Activated T-helper 1 cell treated with anti-CD3 and anti-CD28 coated beads, Interleukin-2, amount 50 U/mL, for 16 hours (primary cell): ENCODE measurements around the gene LMTK3.
"Not testable (repeated sequence)": the region's sequence is repeated elsewhere in the genome, so short reads cannot be mapped to it uniquely, and the experiment has no call there.

Experiments used
- DNase-seq, 2 donors: peaks; one replicate each; pipeline ENCODE4 v3.0.0-alpha.2; 2020; ENCODE audit warnings: low read depth in 1 of 2, low spot score in 1 of 2

Gene LMTK3

GRCh38 chr19:48489608-48490216 is 21.9 kb downstream of the LMTK3 start:
- peak; percentile 70 to 72 for DNase-seq

- not testable (repeated sequence) for DNase-seq
Measured at GRCh38 chr19:48488478-48488877, 23.2 kb downstream of the LMTK3 start.

- DNase-seq: no peak
Measured at GRCh38 chr19:48487948-48488347, 23.7 kb downstream of the LMTK3 start.

DNA sequence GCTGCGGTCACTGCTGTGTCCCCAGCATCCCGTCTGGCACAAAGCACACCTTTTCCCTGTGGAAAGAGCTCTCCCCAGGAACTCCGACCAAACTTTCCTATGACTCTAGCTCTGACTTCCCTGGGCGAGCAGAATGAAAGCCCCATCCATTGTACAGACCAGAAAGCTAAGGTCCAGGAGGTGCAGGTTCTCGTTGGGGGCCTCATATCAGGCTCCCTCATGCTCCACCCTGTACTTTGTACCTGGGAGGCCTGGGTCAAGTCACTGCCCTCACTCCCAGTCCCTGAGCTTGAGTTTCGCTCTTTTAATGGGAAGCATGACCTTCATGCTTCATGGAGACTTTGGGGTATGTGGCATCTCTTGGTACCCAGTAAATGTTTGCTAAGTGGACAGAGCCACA is 24.1 kb downstream of the LMTK3 start:
- no peak for DNase-seq

- DNase-seq: not testable (repeated sequence)
Measured at GRCh38 chr19:48486706-48487105, 24.9 kb downstream of the LMTK3 start.

DNA sequence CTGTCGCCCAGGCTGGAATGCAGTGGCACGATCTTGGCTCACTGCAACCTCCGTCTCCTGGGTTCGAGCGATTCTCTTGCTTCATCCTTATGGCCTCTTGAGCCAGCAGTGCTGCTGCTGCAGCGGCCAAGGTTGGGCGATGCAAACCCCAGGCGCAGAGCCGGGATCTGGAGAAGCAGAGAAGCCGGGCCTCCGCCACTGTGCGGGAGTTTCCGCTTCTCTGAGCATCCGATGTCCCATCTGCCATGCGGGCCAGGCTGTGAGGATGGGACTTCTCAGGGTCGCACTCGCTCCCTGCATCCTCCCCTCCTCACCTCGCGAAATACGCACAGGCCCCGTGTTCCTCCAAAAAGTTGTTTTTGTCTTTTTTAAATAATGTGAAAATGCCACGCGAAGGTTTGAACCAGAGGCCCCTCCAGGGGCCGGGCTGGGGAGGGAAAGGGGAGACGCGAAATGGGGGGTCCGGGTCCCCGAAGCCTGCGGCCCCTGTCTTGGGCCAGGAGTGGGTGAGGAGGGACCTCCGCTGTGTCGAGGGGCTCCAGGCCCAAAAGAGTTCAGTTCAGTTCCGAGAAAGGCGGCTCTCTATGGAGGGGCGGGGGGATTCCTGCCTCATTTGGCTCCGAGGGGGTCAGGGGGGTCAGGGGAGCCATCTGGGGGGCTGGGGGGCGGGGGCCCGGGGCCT is 26.6 kb downstream of the LMTK3 start:
- no peak for DNase-seq

- no peak for DNase-seq
Measured at GRCh38 chr19:48484247-48484893, 27.3 kb downstream of the LMTK3 start.

GRCh38 chr19:48483301-48483700 is 28.3 kb downstream of the LMTK3 start:
- DNase-seq: no peak

- no peak for DNase-seq
Measured at GRCh38 chr19:48481846-48482639, 29.6 kb downstream of the LMTK3 start.

GRCh38 chr19:48480558-48481500 is 30.8 kb downstream of the LMTK3 start:
- DNase-seq: peak; percentile 36 to 38

DNA sequence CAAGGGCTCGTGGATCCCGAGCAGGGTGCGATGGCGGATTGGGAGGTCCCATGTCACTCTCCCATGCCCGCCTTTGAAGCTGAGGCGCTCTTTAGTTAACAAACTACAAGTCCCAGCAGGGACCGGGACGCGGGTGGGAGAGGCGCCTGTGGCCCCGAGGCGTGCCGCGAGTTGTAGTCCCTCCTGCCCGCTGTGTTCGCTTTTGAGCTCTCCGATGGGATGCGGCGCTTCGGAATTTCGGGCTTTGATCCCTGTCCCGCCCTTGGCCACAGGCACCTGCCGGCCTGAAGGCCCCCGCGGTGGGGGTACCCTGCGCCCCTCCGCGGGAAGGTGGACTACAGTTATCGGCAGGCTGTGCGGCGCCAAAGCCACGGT is 31.5 kb downstream of the LMTK3 start:
- DNase-seq: no peak

GRCh38 chr19:48479686-48480085 is 31.9 kb downstream of the LMTK3 start:
- no peak for DNase-seq

DNA sequence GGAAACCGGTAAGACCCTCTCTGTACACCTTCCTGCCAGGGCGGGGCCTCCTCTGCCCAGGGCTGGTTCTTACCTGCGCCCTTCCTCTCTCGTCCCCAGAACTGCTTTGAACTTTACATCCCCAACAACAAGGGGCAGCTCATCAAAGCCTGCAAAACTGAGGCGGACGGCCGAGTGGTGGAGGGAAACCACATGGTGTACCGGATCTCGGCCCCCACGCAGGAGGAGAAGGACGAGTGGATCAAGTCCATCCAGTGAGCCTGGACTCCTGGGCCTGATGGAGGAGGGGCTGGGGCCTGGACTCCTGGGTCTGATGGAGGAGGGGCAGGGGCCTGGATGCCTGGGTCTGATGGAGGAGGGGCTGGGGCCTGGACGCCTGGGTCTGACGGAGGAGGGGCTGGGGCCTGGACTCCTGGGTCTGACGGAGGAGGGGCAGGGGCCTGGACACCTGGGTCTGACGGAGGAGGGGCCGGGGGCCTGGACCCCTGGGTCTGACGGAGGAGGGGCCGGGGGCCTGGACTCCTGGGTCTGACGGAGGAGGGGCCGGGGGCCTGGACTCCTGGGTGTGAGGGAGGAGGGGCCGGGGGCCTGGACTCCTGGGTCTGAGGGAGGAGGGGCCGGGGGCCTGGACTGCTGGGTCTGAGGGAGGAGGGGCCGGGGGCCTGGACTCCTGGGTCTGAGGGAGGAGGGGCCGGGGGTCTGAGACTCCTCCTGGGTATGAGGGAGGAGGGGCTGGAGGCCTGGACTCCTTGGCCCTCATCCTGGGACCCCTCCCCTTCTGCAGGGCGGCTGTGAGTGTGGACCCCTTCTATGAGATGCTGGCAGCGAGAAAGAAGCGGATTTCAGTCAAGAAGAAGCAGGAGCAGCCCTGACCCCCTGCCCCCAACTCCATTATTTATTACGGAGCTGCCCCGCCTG is 33.0 kb downstream of the LMTK3 start:
- no peak for DNase-seq

GRCh38 chr19:48477698-48478338 is 33.8 kb downstream of the LMTK3 start:
- no peak for DNase-seq

GRCh38 chr19:48477067-48477685 is 34.5 kb downstream of the LMTK3 start:
- DNase-seq: no peak

DNA sequence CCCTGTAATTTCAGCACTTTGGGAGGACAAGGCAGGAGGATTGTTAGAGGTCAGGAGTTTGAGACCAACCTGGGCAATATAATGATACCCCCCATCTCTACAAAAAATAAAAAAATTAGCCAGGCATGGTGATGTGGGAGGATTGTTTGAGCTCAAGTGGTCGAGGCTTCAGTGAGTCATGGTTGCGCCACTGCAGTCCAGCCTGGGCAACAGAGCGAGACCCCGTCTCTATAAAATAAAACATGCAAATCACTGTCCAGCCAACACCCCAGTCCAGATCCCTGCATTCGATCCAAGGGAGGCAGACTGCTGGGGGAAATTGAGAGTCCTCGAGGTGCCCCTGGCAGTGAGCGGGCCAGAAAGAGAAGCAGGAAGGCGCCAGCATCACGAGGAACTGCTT is 35.5 kb downstream of the LMTK3 start:
- no peak for DNase-seq

- DNase-seq: no peak
Measured at GRCh38 chr19:48475369-48476068, 36.1 kb downstream of the LMTK3 start.

GRCh38 chr19:48474084-48474592 is 37.5 kb downstream of the LMTK3 start:
- DNase-seq: no peak
